H9 (cell line): ENCODE data around the gene NTRK2. TPM values are rescaled to one million over a fixed set of nuclear protein-coding genes. Genes with fewer than 3 reads are reported as not detected.

ENCODE experiments used
- DNase-seq: peaks from one replicate; pipeline ENCODE4 v3.0.0-alpha.2; 2017
- H2AFZ ChIP-seq: one replicate; pipeline ENCODE4 v1.6.1; 2013; ENCODE audit warnings: mild to moderate bottlenecking, low read length, control low read depth, moderate library complexity
- H2AK5ac ChIP-seq: 2 replicates; pipeline ENCODE4 v1.6.1; 2013; ENCODE audit warnings: low read length, control low read depth, mixed read lengths; ENCODE audit not compliant: insufficient read length
- H2BK120ac ChIP-seq: one replicate; pipeline ENCODE4 v1.6.1; 2013; ENCODE audit warnings: low read depth, mild to moderate bottlenecking, low read length, control low read depth, inconsistent platforms; ENCODE audit not compliant: poor library complexity, severe bottlenecking
- H2BK12ac ChIP-seq: 2 replicates; pipeline ENCODE4 v1.6.1; 2013; ENCODE audit warnings: low read length, control low read depth, mixed read lengths, low read depth; ENCODE audit not compliant: insufficient read length
- H2BK15ac ChIP-seq: 2 replicates; pipeline ENCODE4 v1.6.1; 2013; ENCODE audit warnings: low read depth, low read length, control low read depth
- H2BK20ac ChIP-seq: one replicate; pipeline ENCODE4 v1.6.1; 2013; ENCODE audit warnings: low read depth, mild to moderate bottlenecking, low read length, control low read depth, inconsistent platforms; ENCODE audit not compliant: poor library complexity, severe bottlenecking
- H2BK5ac ChIP-seq: 2 replicates; pipeline ENCODE4 v1.6.1; 2013; ENCODE audit warnings: low read length, control low read depth, mixed read lengths; ENCODE audit not compliant: insufficient read length
- H3K14ac ChIP-seq: 2 replicates; pipeline ENCODE4 v1.6.1; 2013; ENCODE audit warnings: low read length, control low read depth; ENCODE audit not compliant: insufficient read depth
- H3K18ac ChIP-seq: 2 replicates; pipeline ENCODE4 v1.6.1; 2013; ENCODE audit warnings: low read depth, mild to moderate bottlenecking, mixed read lengths, low read length, control low read depth; ENCODE audit not compliant: insufficient read length
- H3K23ac ChIP-seq: 2 replicates; pipeline ENCODE4 v1.6.1; 2013; ENCODE audit warnings: low read length, control low read depth, mixed read lengths, low read depth; ENCODE audit not compliant: insufficient read length
- H3K23me2 ChIP-seq: 2 replicates; pipeline ENCODE4 v1.6.1; 2013; ENCODE audit warnings: low read depth, mild to moderate bottlenecking, mixed read lengths, low read length, control low read depth; ENCODE audit not compliant: insufficient read length, poor library complexity, severe bottlenecking
- H3K27ac ChIP-seq: 2 replicates; pipeline ENCODE4 v1.5.1; 2013; ENCODE audit warnings: low read length, control low read depth, mixed read lengths, low read depth; ENCODE audit not compliant: insufficient read length
- H3K27me3 ChIP-seq: 2 replicates; pipeline ENCODE4 v1.6.1; 2013; ENCODE audit warnings: low read length, control low read depth, inconsistent platforms; ENCODE audit not compliant: insufficient read depth
- H3K4ac ChIP-seq: 2 replicates; pipeline ENCODE4 v1.6.1; 2013; ENCODE audit warnings: low read depth, mild to moderate bottlenecking, control low read depth, inconsistent platforms, low read length, moderate library complexity
- H3K4me1 ChIP-seq: 2 replicates; pipeline ENCODE4 v1.6.1; 2013; ENCODE audit warnings: low read length, control low read depth, inconsistent platforms; ENCODE audit not compliant: insufficient read depth
- H3K4me2 ChIP-seq: 2 replicates; pipeline ENCODE4 v1.6.1; 2013; ENCODE audit warnings: low read length, control low read depth, mixed read lengths; ENCODE audit not compliant: insufficient read length, insufficient read depth
- H3K56ac ChIP-seq: 2 replicates; pipeline ENCODE4 v1.6.1; 2013; ENCODE audit warnings: low read depth, mild to moderate bottlenecking, mixed read lengths, low read length, control low read depth; ENCODE audit not compliant: insufficient read length
- H3K79me1 ChIP-seq: 2 replicates; pipeline ENCODE4 v1.6.1; 2013; ENCODE audit warnings: low read depth, mild to moderate bottlenecking, moderate library complexity, low read length, control low read depth, inconsistent platforms; ENCODE audit not compliant: insufficient read depth, poor library complexity, severe bottlenecking
- H3K79me2 ChIP-seq: 2 replicates; pipeline ENCODE4 v1.6.1; 2013; ENCODE audit warnings: low read length, control low read depth, inconsistent platforms; ENCODE audit not compliant: insufficient read depth
- H3K9ac ChIP-seq: 2 replicates; pipeline ENCODE4 v1.6.1; 2013; ENCODE audit warnings: low read length, control low read depth, mixed read lengths; ENCODE audit not compliant: insufficient read length; ENCODE audit errors: extremely low read depth
- H3K9me3 ChIP-seq: one replicate; pipeline ENCODE4 v1.6.1; 2013; ENCODE audit warnings: low read depth, low read length, inconsistent platforms; ENCODE audit not compliant: control insufficient read depth
- H3T11ph ChIP-seq: one replicate; pipeline ENCODE4 v1.6.1; 2013; ENCODE audit warnings: mild to moderate bottlenecking, low read length, control low read depth, inconsistent platforms
- H4K20me1 ChIP-seq: one replicate; pipeline ENCODE4 v1.6.1; 2013; ENCODE audit not compliant: control insufficient read depth, insufficient read length, insufficient read depth
- H4K5ac ChIP-seq: 2 replicates; pipeline ENCODE4 v1.6.1; 2013; ENCODE audit warnings: low read depth, mild to moderate bottlenecking, mixed read lengths, low read length, control low read depth; ENCODE audit not compliant: insufficient read length
- H4K8ac ChIP-seq: replicated peaks from 2 replicates; pipeline ENCODE4 v1.6.1; 2013; ENCODE audit warnings: low read length, control low read depth, mixed read lengths, low read depth; ENCODE audit not compliant: insufficient read length
- H4K91ac ChIP-seq: 2 replicates; pipeline ENCODE4 v1.6.1; 2013; ENCODE audit warnings: low read depth, mild to moderate bottlenecking, moderate library complexity, mixed read lengths, low read length, control low read depth; ENCODE audit not compliant: insufficient read length
- H3K27ac Mint-ChIP-seq, 3 experiments: 2 replicates in 2 of 3; 3 replicates in 1 of 3; pipeline ENCODE4 v1.8.0; 2020 to 2021; ENCODE audit warnings: mixed read lengths in 3 of 3, mild to moderate bottlenecking in 1 of 3, moderate library complexity in 1 of 3
- H3K27me3 Mint-ChIP-seq: 2 replicates; pipeline ENCODE4 v1.8.0; 2021; ENCODE audit warnings: low read depth, mild to moderate bottlenecking, moderate library complexity, mixed read lengths
- H3K36me3 Mint-ChIP-seq, 3 experiments: 2 replicates in 2 of 3; 3 replicates in 1 of 3; pipeline ENCODE4 v1.8.0; 2020 to 2021; ENCODE audit warnings: low read depth in 3 of 3, mixed read lengths in 3 of 3; ENCODE audit not compliant: insufficient read depth in 1 of 3
- H3K4me1 Mint-ChIP-seq, 2 experiments: 2 replicates each; pipeline ENCODE4 v1.8.0; 2020; ENCODE audit warnings: mixed read lengths in 2 of 2
- H3K4me3 Mint-ChIP-seq, 2 experiments: 2 replicates in 1 of 2; 3 replicates in 1 of 2; pipeline ENCODE4 v1.8.0; 2020 to 2021; ENCODE audit warnings: mild to moderate bottlenecking in 2 of 2, mixed read lengths in 2 of 2, moderate library complexity in 1 of 2
- H3K9me3 Mint-ChIP-seq, 2 experiments: 2 replicates in 1 of 2; 3 replicates in 1 of 2; pipeline ENCODE4 v1.8.0; 2020; ENCODE audit warnings: mild to moderate bottlenecking in 2 of 2, mixed read lengths in 2 of 2, moderate library complexity in 1 of 2
- WGBS: extraction: QIAGEN DNeasy Blood & Tissue Kit; methylation state at CpG from one replicate; pipeline ENCODE4 v1.1.7; 2013; ENCODE audit warnings: missing lambda C conversion rate, low lambda C conversion rate, mixed read lengths; ENCODE audit not compliant: insufficient read length; ENCODE audit errors: extremely low coverage; 5-methylcytosine and 5-hydroxymethylcytosine counted together
- total RNA-seq: library from RNA; stranded (reverse); gene quantifications from 2 replicates; pipeline ENCODE4 v1.2.1, GENCODE V29; 2021
- TF ChIP-seq, protein P1 (sequence below): fragments of 200-600 bp; sonication (generic); conservative IDR thresholded peaks from 3 replicates; pipeline ENCODE4 v1.8.0; 2021; ENCODE audit warnings: antibody characterized with exemption, mild to moderate bottlenecking

Gene NTRK2
- total RNA-seq, 1 experiment from 2014 or later, result 0.02 TPM

DNA sequence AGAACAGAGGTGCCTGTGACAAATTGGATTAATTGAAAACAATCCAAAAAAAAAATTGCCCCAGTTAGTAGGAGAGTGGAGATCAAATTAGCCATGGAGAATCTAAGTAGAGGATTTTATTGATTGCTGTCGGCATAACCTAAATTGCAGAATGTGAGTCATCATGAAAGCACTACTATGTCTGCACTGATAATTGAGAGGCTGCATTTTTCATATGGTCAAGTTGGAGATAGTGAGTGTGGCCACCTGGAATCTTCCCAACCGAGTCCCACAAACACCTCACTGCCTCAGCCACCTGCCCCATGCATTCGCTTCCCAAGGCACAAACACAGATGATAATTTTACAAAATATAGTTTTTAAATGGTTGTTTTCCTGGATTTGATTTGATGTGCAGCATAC lies 123.7 kb downstream of the NTRK2 start:
- Histone ChIP-seq H2AFZ (no peak overlapping the region), H4K5ac (no peak overlapping the region), H2BK12ac (no peak overlapping the region), H2BK5ac (no peak overlapping the region), H3K79me1 (no peaks in the 10 kb centered on the region), H2AK5ac (no peak overlapping the region), H3K14ac (no peak overlapping the region), H2BK15ac (no peak overlapping the region), H4K8ac (no peak overlapping the region), H3K18ac (no peak overlapping the region), H2BK120ac (no peak overlapping the region), H3K27ac (no peak overlapping the region), H4K20me1 (no peaks in the 10 kb centered on the region), H3K4me2 (no peak overlapping the region), H4K91ac (no peak overlapping the region), H3K9me3 (no peaks in the 10 kb centered on the region), H3K4me1 (no peaks in the 10 kb centered on the region), H3K9ac (no peak overlapping the region), H3K23me2 (no peaks in the 10 kb centered on the region), H3T11ph (no peak overlapping the region), H3K56ac (no peak overlapping the region), H2BK20ac (no peak overlapping the region), H3K4ac (no peak overlapping the region), H3K23ac (no peak overlapping the region), H3K79me2 (no peaks in the 10 kb centered on the region), H3K27me3 (no peaks in the 10 kb centered on the region)
- Mint-ChIP-seq H3K4me3 (no peak overlapping the region), H3K27me3 (peaks cover 6% of the 10 kb centered on the region), H3K9me3 (no peaks in the 10 kb centered on the region), H3K27ac (no peak overlapping the region), H3K36me3 (no peaks in the 10 kb centered on the region), H3K4me1 (no peaks in the 10 kb centered on the region)
- TF ChIP-seq, protein P1, sequence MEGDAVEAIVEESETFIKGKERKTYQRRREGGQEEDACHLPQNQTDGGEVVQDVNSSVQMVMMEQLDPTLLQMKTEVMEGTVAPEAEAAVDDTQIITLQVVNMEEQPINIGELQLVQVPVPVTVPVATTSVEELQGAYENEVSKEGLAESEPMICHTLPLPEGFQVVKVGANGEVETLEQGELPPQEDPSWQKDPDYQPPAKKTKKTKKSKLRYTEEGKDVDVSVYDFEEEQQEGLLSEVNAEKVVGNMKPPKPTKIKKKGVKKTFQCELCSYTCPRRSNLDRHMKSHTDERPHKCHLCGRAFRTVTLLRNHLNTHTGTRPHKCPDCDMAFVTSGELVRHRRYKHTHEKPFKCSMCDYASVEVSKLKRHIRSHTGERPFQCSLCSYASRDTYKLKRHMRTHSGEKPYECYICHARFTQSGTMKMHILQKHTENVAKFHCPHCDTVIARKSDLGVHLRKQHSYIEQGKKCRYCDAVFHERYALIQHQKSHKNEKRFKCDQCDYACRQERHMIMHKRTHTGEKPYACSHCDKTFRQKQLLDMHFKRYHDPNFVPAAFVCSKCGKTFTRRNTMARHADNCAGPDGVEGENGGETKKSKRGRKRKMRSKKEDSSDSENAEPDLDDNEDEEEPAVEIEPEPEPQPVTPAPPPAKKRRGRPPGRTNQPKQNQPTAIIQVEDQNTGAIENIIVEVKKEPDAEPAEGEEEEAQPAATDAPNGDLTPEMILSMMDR, result no peak
- no CpG with 5 or more reads among the region's 3 CpGs for WGBS
- DNase-seq, result no peak
